Heart left ventricle (tissue), 16 donors: ENCODE results near the gene UBE2R2. TPM values are rescaled to one million over a fixed set of nuclear protein-coding genes. Genes with fewer than 3 reads are reported as not detected.

Source experiments
- ATAC-seq, 4 donors: fragments of 200-7000 bp; cut with Tn5 transposase; one replicate each; pipeline ENCODE4 v1.9.1; 2020 to 2022; ENCODE audit warnings: moderate library complexity in 4 of 4, mild to moderate bottlenecking in 3 of 4, moderate number of reproducible peaks in 1 of 4
- DNase-seq, 5 donors: peaks; one replicate each; pipeline ENCODE4 v3.0.0-alpha.2; 2020
- H3K27ac ChIP-seq, 12 donors: fragments of 200-600 bp; sonication (generic) in 4 of 12; one replicate each; pipeline versions ENCODE4 v1.5.0 to v1.8.0; 2016 to 2022; ENCODE audit warnings: mild to moderate bottlenecking in 2 of 12
- H3K27me3 ChIP-seq, 9 donors: fragments of 200-600 bp; sonication (generic) in 2 of 9; one replicate each; pipeline versions ENCODE4 v1.5.1 to v1.8.0; 2016 to 2022; ENCODE audit warnings: mild to moderate bottlenecking in 3 of 9
- H3K36me3 ChIP-seq, 9 donors: fragments of 200-600 bp; sonication (generic) in 2 of 9; one replicate each; pipeline versions ENCODE4 v1.5.0 to v1.8.0; 2018 to 2022; ENCODE audit warnings: mild to moderate bottlenecking in 2 of 9
- H3K4me1 ChIP-seq, 12 donors: fragments of 200-600 bp; sonication (generic) in 4 of 12; one replicate each; pipeline versions ENCODE4 v1.5.0 to v1.8.0; 2016 to 2022; ENCODE audit warnings: mild to moderate bottlenecking in 3 of 12
- H3K4me3 ChIP-seq, 12 donors: fragments of 200-600 bp; sonication (generic) in 4 of 12; one replicate each; pipeline versions ENCODE4 v1.5.0 to v1.8.0; 2017 to 2022; ENCODE audit warnings: mild to moderate bottlenecking in 9 of 12, moderate library complexity in 4 of 12
- H3K9me3 ChIP-seq, 12 donors: fragments of 200-600 bp; sonication (generic) in 4 of 12; one replicate each; pipeline versions ENCODE4 v1.5.0 to v1.8.0; 2016 to 2022; ENCODE audit warnings: mild to moderate bottlenecking in 1 of 12
- POLR2A ChIP-seq, 2 donors: fragments of 450-650 bp; IDR thresholded peaks; one replicate each; pipeline ENCODE4 v1.6.1; 2017; ENCODE audit warnings: antibody characterized with exemption in 2 of 2, mild to moderate bottlenecking in 2 of 2, moderate library complexity in 2 of 2
- WGBS, 4 donors: extraction: QIAGEN DNeasy Blood & Tissue Kit in 2 of 4; methylation state at CpG; one replicate each; pipeline versions ENCODE4 v1.1.5 to v1.1.7; 2013 to 2018; 5-methylcytosine and 5-hydroxymethylcytosine counted together
- intact Hi-C, 10 donors: fragments of 100-400 bp; cut with DNase I; formaldehyde crosslinking; loops; one replicate each; pipeline versions ENCODE4 v1.11.1 to v1.14.2; 2022
- polyA plus RNA-seq, 2 donors: library from polyadenylated mRNA; stranded (reverse); fragments of 200-250 nt; gene quantifications; one replicate each; pipeline ENCODE4 v1.2.3, GENCODE V29; 2013
- total RNA-seq, 9 donors: library from RNA; depleted of rRNA in 2 of 9; stranded (reverse); fragments of >200 nt in 2 of 9; fragmentation: NEBNext Ultra II Directional in 3 of 9; extraction: Animal tissue kit (Norgen Biotek cat#: 25700) in 3 of 9; gene quantifications; one replicate each; pipeline versions ENCODE4 v1.1.0 to v1.2.4, GENCODE V29; 2016 to 2023
- TF ChIP-seq, protein P1 (sequence below), 12 donors: fragments of 200-600 bp; sonication (generic) in 4 of 12; IDR thresholded peaks; one replicate each; pipeline versions ENCODE4 v1.5.0 to v1.8.0; 2018 to 2022; ENCODE audit warnings: antibody characterized with exemption in 12 of 12, mild to moderate bottlenecking in 5 of 12
- donor health status: ischemic (EF 13 %, LVEDD 7.1; RV severe dilation, severe dysfunction).
- donor health status: healthy with polysubstance abuse.
- donor health status: DM: no; HTN: yes; CAD: no.
- donor health status: DM: no; HTN: no; CAD: no.
- donor health status: ischemic (EF 25% LVEDD 6.9; RV normal size, moderate dysfunction).
- donor health status: ischemic (EF 25% LVEDD 5.7; RV mildly dilated, moderate dysfunction).
- donor health status: healthy.
- donor health status: DM: yes; HTN: yes; CAD: no.
- donor health status: ischemic (EF 35%, LVEDD 5.7; RV mildly dilated, moderate dysfunction).
- donor health status: nonischemic (EF 11% LVEDD 7.7; RV severe dilation, severe dysfunction).
- donor health status: DM: yes; HTN: yes; CAD: no.
- donor health status: PGD.
- donor health status: ischemic (EF 29% LVEDD 5.4; RV normal size, mild dysfunction).
- donor health status: nonischemic (EF 23%, LVEDD 6.1; RV moderate dilation, normal function).

Gene UBE2R2
- total and polyA plus RNA-seq, 11 donors = 18.6 to 45.7 (median 39.5) TPM

- Histone ChIP-seq H3K36me3 (peaks cover 0 to 95% (median 85%) of the 10 kb centered on the region in 9 donors), H3K4me1 (peaks cover 0 to 52% (median 13%) of the 10 kb centered on the region in 12 donors), H3K4me3 (no peak overlapping the region), H3K9me3 (no peaks in the 10 kb centered on the region), H3K27ac (peak overlapping the region in 6 of 12 donors; percentile 1 to 50 (median 40)), H3K27me3 (no peaks in the 10 kb centered on the region)
- TF ChIP-seq POLR2A (IDR thresholded peaks at IDR 0.05) = no peak
- TF ChIP-seq, protein P1, sequence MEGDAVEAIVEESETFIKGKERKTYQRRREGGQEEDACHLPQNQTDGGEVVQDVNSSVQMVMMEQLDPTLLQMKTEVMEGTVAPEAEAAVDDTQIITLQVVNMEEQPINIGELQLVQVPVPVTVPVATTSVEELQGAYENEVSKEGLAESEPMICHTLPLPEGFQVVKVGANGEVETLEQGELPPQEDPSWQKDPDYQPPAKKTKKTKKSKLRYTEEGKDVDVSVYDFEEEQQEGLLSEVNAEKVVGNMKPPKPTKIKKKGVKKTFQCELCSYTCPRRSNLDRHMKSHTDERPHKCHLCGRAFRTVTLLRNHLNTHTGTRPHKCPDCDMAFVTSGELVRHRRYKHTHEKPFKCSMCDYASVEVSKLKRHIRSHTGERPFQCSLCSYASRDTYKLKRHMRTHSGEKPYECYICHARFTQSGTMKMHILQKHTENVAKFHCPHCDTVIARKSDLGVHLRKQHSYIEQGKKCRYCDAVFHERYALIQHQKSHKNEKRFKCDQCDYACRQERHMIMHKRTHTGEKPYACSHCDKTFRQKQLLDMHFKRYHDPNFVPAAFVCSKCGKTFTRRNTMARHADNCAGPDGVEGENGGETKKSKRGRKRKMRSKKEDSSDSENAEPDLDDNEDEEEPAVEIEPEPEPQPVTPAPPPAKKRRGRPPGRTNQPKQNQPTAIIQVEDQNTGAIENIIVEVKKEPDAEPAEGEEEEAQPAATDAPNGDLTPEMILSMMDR (IDR thresholded peaks at IDR 0.05) = no peak
- 59 to 82% (median 79%) methylated on average over 11 to 14 of the region's 14 CpGs for WGBS, 4 donors
- ATAC-seq = peak in 3 of 4 donors; percentile 33 to 50 (median 40)
- intact Hi-C loops = loop anchor here in 7 of 10 donors (5.0 to 10.0 kb wide), 4 partner anchors 107 to 331 kb away; partner anchors contain the start of gene UBE2R2 (in 7 of the 7)
- DNase-seq = peak in 1 of 5 donors; percentile 53
Measured at GRCh38 chr9:33923998-33924701, 107.2 kb downstream of the UBE2R2 start.

DNA sequence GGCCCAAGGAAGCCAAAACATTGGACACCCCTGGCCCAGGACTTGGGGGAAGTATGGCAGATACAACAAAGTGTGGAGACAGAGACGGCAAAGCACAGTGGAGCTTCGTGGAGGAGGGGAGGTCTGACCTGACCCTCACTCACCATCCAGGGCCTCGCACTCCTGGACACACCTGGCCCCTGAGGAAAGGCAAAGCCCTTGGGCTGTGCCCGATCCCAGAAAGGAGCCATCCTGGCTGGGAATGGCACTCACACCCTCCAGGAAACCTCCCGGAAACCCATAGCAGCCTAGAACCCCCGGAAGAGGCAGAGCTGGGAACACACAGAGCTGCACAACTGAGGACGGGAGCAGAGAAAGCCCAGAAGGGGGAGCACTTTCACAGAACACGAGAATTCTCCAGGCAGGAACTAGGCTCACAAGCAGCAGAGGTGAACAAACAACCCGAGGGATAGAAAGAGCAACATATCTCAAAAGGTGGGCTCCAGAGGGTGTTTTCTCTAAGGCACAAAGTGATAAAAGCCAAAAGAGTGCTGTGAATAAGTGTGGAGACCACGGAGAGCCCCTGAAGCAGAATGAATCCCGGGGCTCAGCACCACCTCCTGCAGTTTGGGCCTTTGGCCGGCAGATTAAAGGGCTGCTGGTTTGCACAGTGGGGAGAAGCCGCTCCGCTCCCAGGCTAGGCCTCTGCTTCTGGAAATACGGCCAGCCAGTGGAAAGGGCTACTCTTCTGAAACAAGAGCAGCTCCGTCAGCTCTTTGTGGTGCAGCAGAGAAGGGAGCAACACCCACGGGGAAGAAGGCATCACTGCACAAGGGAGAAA lies 108.2 kb downstream of the UBE2R2 start:
- no peak for TF ChIP-seq POLR2A (IDR thresholded peaks at IDR 0.05)
- TF ChIP-seq, protein P1 (IDR thresholded peaks at IDR 0.05) = peak; percentile 40 to 74 (median 62)
- intact Hi-C loops = loop anchor here in 7 of 10 donors (5.0 to 10.0 kb wide), 6 partner anchors 108 to 332 kb away; partner anchors contain the start of gene UBE2R2 (in 7 of the 7)
- no peaks in the 10 kb centered on the region for H3K9me3 ChIP-seq
- DNase-seq (peak in 4 of 5 donors; percentile 43 to 56 (median 48)), ATAC-seq (peak; percentile 30 to 71 (median 62))
- H3K27ac ChIP-seq = peak overlapping the region in 10 of 12 donors; percentile 8 to 50 (median 40)
- 46 to 59% (median 51%) methylated on average over 17 of the region's 17 CpGs for WGBS, 4 donors
- H3K4me3 ChIP-seq = no peak overlapping the region
- peaks cover 0 to 95% (median 85%) of the 10 kb centered on the region in 9 donors for H3K36me3 ChIP-seq
- H3K27me3 ChIP-seq = no peaks in the 10 kb centered on the region
- peaks cover 0 to 42% (median 13%) of the 10 kb centered on the region in 12 donors for H3K4me1 ChIP-seq

DNA sequence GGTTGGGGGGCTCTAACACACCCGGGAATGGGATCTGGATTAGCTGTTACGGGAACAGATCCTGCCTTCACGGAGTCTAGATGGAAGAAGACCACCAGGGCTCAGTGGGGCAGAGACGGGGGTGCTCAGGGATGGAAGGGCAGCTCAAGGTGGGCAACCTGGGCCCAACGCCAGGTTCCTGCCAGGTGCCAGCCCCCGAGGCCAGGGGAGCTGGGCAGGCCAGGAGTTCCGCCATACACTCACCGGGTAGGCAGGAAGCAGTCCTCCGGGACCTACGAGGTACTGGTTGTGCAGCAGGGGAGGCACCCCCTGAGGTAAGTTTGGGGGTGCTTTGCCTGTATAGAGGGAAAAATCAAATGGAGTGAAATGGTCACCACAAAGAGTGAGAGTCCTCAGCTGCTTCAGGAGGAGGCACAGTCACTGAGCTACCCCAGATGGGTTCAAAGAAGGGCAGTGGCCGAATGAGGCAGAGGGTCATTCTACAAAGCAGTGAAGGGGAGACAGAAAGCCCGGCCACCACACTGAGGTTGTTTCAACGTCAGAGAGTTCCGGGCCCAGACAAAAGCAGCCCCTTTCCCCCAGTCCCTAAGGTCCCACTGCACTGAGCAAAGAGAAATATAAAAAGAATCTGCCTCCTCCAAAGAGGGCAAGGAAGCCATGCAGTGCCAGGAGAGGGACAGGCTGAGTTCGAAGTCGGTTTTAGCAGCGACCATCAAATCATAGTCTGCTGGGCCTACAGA lies 110.0 kb downstream of the UBE2R2 start:
- Histone ChIP-seq H3K4me3 (no peak overlapping the region), H3K27ac (no peak overlapping the region), H3K36me3 (peaks cover 0 to 91% (median 81%) of the 10 kb centered on the region in 9 donors), H3K9me3 (no peaks in the 10 kb centered on the region), H3K4me1 (peaks cover 0 to 39% (median 13%) of the 10 kb centered on the region in 12 donors), H3K27me3 (no peaks in the 10 kb centered on the region)
- intact Hi-C loops = loop anchor here in 7 of 10 donors (5.0 to 10.0 kb wide), 5 partner anchors 112 to 330 kb away; partner anchors contain the start of gene UBE2R2 (in 4 of the 7)
- 87 to 93% (median 91%) methylated on average over 17 of the region's 17 CpGs for WGBS, 4 donors
- ATAC-seq (no peak), DNase-seq (no peak)
- TF ChIP-seq, protein P1 (IDR thresholded peaks at IDR 0.05) = no peak
- no peak for TF ChIP-seq POLR2A (IDR thresholded peaks at IDR 0.05)
